ENCODE measurements around the gene MMP23B. TPM values are rescaled to one million over a fixed set of nuclear protein-coding genes. Genes with fewer than 3 reads are reported as not detected.
"Not testable (repeated sequence)": the region's sequence is repeated elsewhere in the genome, so short reads cannot be mapped to it uniquely, and the experiment has no call there.

The MMP23B gene
- total RNA-seq, 1 donor from 2014 or later: 1.7 TPM

DNA sequence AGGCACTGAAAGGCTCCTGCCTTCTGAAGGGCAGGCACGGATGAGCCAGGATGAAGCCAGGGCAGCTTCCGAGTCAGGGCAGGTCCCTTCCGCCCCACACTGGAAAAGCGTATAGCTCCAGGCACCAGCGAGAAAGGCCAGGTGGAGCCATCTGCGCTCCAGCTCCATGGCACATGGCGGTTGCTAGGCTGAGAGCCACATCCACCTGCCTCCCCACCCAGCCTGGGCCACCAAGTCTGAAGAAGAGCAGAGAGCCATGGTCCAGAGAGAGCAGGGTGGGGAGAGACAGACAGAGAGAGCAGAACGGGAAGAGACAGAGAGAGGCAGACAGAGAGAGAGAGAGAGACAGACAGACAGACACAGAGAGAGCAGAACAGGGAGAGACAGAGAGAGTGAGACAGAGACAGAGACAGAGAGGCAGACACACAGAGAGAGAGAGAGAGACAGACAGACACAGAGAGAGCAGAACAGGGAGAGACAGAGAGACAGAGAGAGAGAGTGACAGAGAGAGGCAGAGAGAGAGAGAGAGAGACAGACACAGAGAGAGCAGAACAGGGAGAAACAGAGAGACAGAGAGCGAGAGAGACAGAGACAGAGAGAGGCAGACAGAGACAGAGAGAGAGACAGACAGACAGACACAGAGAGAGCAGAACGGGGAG is 37.2 kb upstream of the MMP23B start:
- no peak for DNase-seq (ENCODE audit: low read depth, low spot score)
- no peaks in the 10 kb centered on the region for H3K4me1 Mint-ChIP-seq
- H3K4me3 Mint-ChIP-seq: no peak overlapping the region
- no peak overlapping the region for H3K27ac Mint-ChIP-seq (ENCODE audit: unreplicated experiment)
- no peaks in the 10 kb centered on the region for H3K9me3 Mint-ChIP-seq
- TF ChIP-seq, protein P1, sequence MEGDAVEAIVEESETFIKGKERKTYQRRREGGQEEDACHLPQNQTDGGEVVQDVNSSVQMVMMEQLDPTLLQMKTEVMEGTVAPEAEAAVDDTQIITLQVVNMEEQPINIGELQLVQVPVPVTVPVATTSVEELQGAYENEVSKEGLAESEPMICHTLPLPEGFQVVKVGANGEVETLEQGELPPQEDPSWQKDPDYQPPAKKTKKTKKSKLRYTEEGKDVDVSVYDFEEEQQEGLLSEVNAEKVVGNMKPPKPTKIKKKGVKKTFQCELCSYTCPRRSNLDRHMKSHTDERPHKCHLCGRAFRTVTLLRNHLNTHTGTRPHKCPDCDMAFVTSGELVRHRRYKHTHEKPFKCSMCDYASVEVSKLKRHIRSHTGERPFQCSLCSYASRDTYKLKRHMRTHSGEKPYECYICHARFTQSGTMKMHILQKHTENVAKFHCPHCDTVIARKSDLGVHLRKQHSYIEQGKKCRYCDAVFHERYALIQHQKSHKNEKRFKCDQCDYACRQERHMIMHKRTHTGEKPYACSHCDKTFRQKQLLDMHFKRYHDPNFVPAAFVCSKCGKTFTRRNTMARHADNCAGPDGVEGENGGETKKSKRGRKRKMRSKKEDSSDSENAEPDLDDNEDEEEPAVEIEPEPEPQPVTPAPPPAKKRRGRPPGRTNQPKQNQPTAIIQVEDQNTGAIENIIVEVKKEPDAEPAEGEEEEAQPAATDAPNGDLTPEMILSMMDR (conservative IDR thresholded peaks at IDR 0.05): no peak
- no peaks in the 10 kb centered on the region for H3K36me3 Mint-ChIP-seq (ENCODE audit: low read depth)
- H3K27me3 Mint-ChIP-seq (ENCODE audit: low read depth): peaks cover 26% of the 10 kb centered on the region

GRCh38 chr1:1595341-1595740 is 36.6 kb upstream of the MMP23B start:
- not testable (repeated sequence) for DNase-seq (ENCODE audit: low read depth, low spot score); H3K27ac Mint-ChIP-seq (ENCODE audit: unreplicated experiment); H3K9me3 Mint-ChIP-seq; H3K36me3 Mint-ChIP-seq (ENCODE audit: low read depth); H3K4me3 Mint-ChIP-seq; H3K4me1 Mint-ChIP-seq
- peaks cover 28% of the 10 kb centered on the region for H3K27me3 Mint-ChIP-seq (ENCODE audit: low read depth)

DNA sequence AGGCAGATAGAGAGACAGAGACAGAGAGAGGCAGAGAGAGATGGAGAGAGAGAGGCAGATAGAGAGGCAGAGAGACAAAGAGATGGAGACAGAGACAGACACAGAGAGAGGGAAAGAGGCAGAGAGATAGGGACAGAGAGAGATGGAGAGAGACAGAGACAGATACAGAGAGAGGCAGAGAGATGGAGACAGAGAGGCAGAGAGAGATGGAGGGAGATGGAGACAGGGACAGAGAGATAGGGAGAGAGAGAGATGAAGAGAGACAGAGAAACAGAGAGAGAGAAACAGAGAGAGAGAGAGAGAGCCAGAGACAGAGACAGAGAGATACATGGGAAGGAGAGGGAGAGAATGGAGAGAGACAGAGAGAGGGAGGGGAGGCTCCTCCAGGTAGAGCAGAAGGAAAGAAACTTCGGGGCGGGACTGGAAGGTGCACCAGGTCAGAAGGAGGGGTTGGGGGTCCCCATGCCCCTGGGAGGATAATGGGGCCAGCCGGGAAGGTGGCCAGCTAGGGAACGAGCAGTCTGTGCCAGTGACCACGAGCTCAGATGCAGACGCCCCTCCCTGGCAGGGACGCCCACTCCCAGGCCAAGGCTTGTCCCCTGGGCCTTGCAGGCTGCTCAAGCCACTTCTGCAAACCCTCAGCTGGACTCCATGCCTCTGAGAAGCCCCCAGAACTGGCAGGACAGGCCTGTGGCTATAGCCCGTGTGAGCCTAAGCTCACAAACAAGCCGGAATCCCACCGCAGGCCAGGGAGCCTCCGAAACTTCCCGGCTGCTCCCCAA is 35.3 kb upstream of the MMP23B start:
- no peak for DNase-seq (ENCODE audit: low read depth, low spot score)
- H3K36me3 Mint-ChIP-seq (ENCODE audit: low read depth): no peaks in the 10 kb centered on the region
- no peak overlapping the region for H3K27ac Mint-ChIP-seq (ENCODE audit: unreplicated experiment)

DNA sequence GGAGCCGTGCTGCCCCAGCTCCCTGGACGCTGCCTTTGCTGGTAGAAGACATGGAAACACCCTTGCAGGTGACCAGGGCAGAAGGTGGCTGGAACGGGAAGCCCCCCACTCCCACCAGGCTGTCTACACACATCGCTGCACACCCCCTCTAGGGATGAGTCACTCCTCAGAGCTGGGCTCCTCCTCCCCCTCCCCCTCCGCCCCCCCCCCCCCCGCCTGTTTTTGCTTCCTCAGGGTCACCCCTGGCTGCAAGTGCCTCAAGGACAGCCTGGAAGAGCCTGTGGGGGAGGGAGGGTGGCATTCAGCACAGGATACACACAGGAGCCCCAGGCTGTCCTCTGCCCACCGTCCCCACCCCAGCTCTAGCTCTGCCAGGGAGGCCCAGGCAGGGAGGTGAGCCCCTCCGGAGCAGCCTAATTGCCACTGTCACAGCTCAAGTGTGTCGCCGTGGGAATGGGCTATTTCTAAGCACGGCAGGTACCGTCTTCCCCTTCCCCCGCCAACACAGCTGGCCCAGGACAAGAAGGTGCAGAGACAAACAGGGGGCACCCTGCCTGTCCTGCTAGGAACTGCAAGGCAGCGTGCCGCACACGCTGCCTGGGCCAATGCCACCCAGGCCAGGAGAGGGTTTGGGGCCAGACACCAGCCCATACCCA is 34.6 kb upstream of the MMP23B start:
- Mint-ChIP-seq H3K4me1 (no peaks in the 10 kb centered on the region), H3K27me3 (ENCODE audit: low read depth) (peaks cover 36% of the 10 kb centered on the region), H3K27ac (ENCODE audit: unreplicated experiment) (no peak overlapping the region), H3K36me3 (ENCODE audit: low read depth) (no peaks in the 10 kb centered on the region), H3K4me3 (peak overlapping the region; percentile 81), H3K9me3 (no peaks in the 10 kb centered on the region)
- DNase-seq (ENCODE audit: low read depth, low spot score): no peak
- TF ChIP-seq, protein P1 (conservative IDR thresholded peaks at IDR 0.05): peak; percentile 48

More for the DNA sequence above, 35.3 kb upstream of the MMP23B start:
- H3K27me3 Mint-ChIP-seq (ENCODE audit: low read depth): peaks cover 33% of the 10 kb centered on the region
- H3K4me3 Mint-ChIP-seq: no peak overlapping the region
- no peaks in the 10 kb centered on the region for H3K9me3 Mint-ChIP-seq
- no peaks in the 10 kb centered on the region for H3K4me1 Mint-ChIP-seq
- TF ChIP-seq, protein P1 (conservative IDR thresholded peaks at IDR 0.05): no peak

DNA sequence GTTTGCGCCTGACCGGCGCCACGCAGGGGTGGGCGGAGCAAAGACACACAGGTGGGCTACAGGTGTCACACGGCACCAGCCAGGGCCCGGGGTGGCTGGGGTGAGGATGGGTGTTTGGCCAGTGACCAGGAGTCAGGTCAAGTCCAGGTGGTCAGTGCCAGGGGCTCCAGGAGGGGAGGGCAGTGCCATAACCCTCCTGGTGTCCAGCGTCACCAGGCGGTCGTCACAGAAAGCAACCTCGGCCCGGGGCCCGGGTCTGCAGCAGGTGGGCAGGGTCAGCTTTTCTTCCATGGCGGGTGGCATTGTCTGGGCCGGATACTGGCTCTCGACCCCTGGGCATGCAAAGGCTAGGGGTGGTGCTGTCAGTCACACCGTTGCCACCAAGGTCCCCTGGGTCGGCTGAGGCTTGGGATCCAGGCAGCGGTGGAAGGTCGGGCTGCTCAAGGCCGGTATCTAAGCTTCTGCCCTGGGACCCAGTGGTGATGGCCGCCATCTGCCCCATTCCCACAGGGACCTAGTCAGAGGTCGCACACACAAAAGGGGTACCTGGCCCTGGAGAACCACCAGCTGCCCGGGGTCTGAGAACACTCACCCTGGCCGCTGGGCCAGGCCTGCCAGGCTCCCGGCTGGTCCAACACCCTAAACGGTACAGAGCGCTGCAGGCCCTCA is 33.8 kb upstream of the MMP23B start:
- Mint-ChIP-seq H3K27ac (ENCODE audit: unreplicated experiment) (no peak overlapping the region), H3K36me3 (ENCODE audit: low read depth) (no peaks in the 10 kb centered on the region), H3K4me1 (no peaks in the 10 kb centered on the region), H3K9me3 (no peaks in the 10 kb centered on the region), H3K27me3 (ENCODE audit: low read depth) (peaks cover 42% of the 10 kb centered on the region), H3K4me3 (peak overlapping the region; percentile 81)
- TF ChIP-seq, protein P1 (conservative IDR thresholded peaks at IDR 0.05): no peak
- DNase-seq (ENCODE audit: low read depth, low spot score): no peak

All from neural crest cell (in vitro differentiated cells).